ENCODE data around the gene ETFA.

ETFA gene

GRCh38 chr15:76252249-76252648 lies 59.0 kb downstream of the ETFA start:
- no peak for TF ChIP-seq CTCF (conservative IDR thresholded peaks at IDR 0.05; ENCODE audit: low read length)
- no peak overlapping the region for H3K4me3 ChIP-seq (ENCODE audit: low read length)
- no peak for DNase-seq (ENCODE audit: low read depth)

GRCh38 chr15:76251717-76252116 lies 59.6 kb downstream of the ETFA start:
- no peak overlapping the region for H3K4me3 ChIP-seq (ENCODE audit: low read length)
- DNase-seq (ENCODE audit: low read depth): no peak
- TF ChIP-seq CTCF (conservative IDR thresholded peaks at IDR 0.05; ENCODE audit: low read length): no peak

- TF ChIP-seq CTCF (conservative IDR thresholded peaks at IDR 0.05; ENCODE audit: low read length): no peak
- no peak overlapping the region for H3K4me3 ChIP-seq (ENCODE audit: low read length)
- no peak for DNase-seq (ENCODE audit: low read depth)
These were observed 66.1 kb downstream of the ETFA start for GRCh38 chr15:76245072-76245610.

GRCh38 chr15:76239786-76240185 lies 71.5 kb downstream of the ETFA start:
- no peak overlapping the region for H3K4me3 ChIP-seq (ENCODE audit: low read length)
- no peak for TF ChIP-seq CTCF (conservative IDR thresholded peaks at IDR 0.05; ENCODE audit: low read length)
- DNase-seq (ENCODE audit: low read depth): no peak

- no peak for DNase-seq (ENCODE audit: low read depth)
- H3K4me3 ChIP-seq (ENCODE audit: low read length): no peak overlapping the region
- TF ChIP-seq CTCF (conservative IDR thresholded peaks at IDR 0.05; ENCODE audit: low read length): no peak
These were observed 74.9 kb downstream of the ETFA start for GRCh38 chr15:76236350-76236749.

GRCh38 chr15:76235186-76235826 lies 76.0 kb downstream of the ETFA start:
- peak; percentile 56 for DNase-seq (ENCODE audit: low read depth)
- TF ChIP-seq CTCF (conservative IDR thresholded peaks at IDR 0.05; ENCODE audit: low read length): peak; percentile 58

GRCh38 chr15:76234337-76234889 lies 76.9 kb downstream of the ETFA start:
- H3K4me3 ChIP-seq (ENCODE audit: low read length): no peak overlapping the region
- DNase-seq (ENCODE audit: low read depth): no peak
- TF ChIP-seq CTCF (conservative IDR thresholded peaks at IDR 0.05; ENCODE audit: low read length): no peak

More at GRCh38 chr15:76235186-76235826, 76.0 kb downstream of the ETFA start:
- H3K4me3 ChIP-seq (ENCODE audit: low read length): no peak overlapping the region
